ENCODE data around the gene TMEM245.

The TMEM245 gene

GRCh38 chr9:109134167-109134578 lies 14.4 kb upstream of the TMEM245 start:
- Histone ChIP-seq H3K4me1 (ENCODE audit: control insufficient read depth in 2 of 2, insufficient read depth in 1 of 2, low read depth in 1 of 2, low read length in 2 of 2) (no peaks in the 10 kb centered on the region), H3K27ac (replicated peaks; ENCODE audit: low read length) (no peak overlapping the region), H3K9ac (ENCODE audit: low read depth, low read length, poor library complexity) (no peak overlapping the region), H4K8ac (ENCODE audit: low read depth, low read length) (no peak overlapping the region), H3K18ac (ENCODE audit: low read length) (no peak overlapping the region), H3K27me3 (ENCODE audit: control insufficient read depth in 3 of 3, insufficient read depth in 3 of 3, low read depth in 1 of 3, low read length in 3 of 3) (peaks cover 0 to 8% (median 0%) of the 10 kb centered on the region in 3 experiments), H3K9me3 (replicated peaks in 1 of 2; ENCODE audit: control insufficient read depth in 2 of 2, insufficient read depth in 1 of 2, low read depth in 1 of 2, low read length in 2 of 2) (no peaks in the 10 kb centered on the region), H3K23ac (ENCODE audit: low read depth, low read length, poor library complexity) (no peak overlapping the region), H2AFZ (ENCODE audit: low read length) (no peak overlapping the region), H3K36me3 (replicated peaks in 1 of 2; ENCODE audit: control insufficient read depth in 2 of 2, insufficient read depth in 2 of 2, low read length in 2 of 2) (no peaks in the 10 kb centered on the region), H4K91ac (ENCODE audit: low read depth, low read length, poor library complexity) (no peak overlapping the region), H2BK12ac (ENCODE audit: low read length) (no peak overlapping the region), H3K4ac (ENCODE audit: low read length) (no peak overlapping the region), H3K79me1 (ENCODE audit: low read depth, low read length) (no peaks in the 10 kb centered on the region), H3K4me3 (ENCODE audit: low read length in 2 of 2) (no peak overlapping the region), H3K4me2 (ENCODE audit: insufficient read depth, low read length, poor library complexity, severe bottlenecking) (no peak overlapping the region), H2BK15ac (ENCODE audit: low read length) (no peak overlapping the region), H3K14ac (ENCODE audit: low read length) (no peak overlapping the region), H2AK5ac (ENCODE audit: low read depth, low read length) (no peak overlapping the region), H2BK120ac (ENCODE audit: low read depth, low read length) (no peak overlapping the region), H2BK5ac (ENCODE audit: low read length) (no peak overlapping the region)
- no peak for DNase-seq (ENCODE audit: low spot score)
- WGBS, 2 donors (ENCODE audit: extremely low coverage in 2 of 2, insufficient read length in 2 of 2, insufficient replicate concordance in 1 of 2) = no CpG with 5 or more reads among the region's 1 CpG

DNA sequence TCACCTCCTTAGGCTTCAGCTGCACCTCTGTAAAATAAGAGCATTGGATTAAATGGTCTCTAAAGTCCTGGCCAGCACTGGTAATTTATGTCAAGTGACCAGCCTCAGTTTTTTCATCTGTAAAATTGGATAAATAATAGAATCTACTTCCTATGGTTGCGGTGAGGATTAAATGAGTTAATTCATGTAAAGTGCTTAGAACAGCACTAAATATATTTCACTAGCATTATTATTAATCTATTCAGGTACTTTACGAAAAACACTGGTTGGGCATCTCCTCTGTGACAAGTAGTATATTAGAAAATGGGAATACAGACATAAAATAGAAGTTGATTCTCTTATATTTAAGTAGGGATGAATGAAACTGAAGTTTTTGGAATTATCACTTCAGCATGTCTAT lies 13.8 kb upstream of the TMEM245 start:
- WGBS, 2 donors (ENCODE audit: extremely low coverage in 2 of 2, insufficient read length in 2 of 2, insufficient replicate concordance in 1 of 2) = no CpG with 5 or more reads among the region's 2 CpGs
- H3K4me2 ChIP-seq (ENCODE audit: insufficient read depth, low read length, poor library complexity, severe bottlenecking) = no peak overlapping the region

GRCh38 chr9:109132567-109133021 lies 12.8 kb upstream of the TMEM245 start:
- no peak overlapping the region for H3K23ac ChIP-seq (ENCODE audit: low read depth, low read length, poor library complexity)
- no CpG with 5 or more reads among the region's 2 CpGs for WGBS, 2 donors (ENCODE audit: extremely low coverage in 2 of 2, insufficient read length in 2 of 2, insufficient replicate concordance in 1 of 2)
- H3K18ac ChIP-seq (ENCODE audit: low read length) = no peak overlapping the region
- no peak overlapping the region for H2BK120ac ChIP-seq (ENCODE audit: low read depth, low read length)
- no peak overlapping the region for H3K27ac ChIP-seq (replicated peaks; ENCODE audit: low read length)
- H2AFZ ChIP-seq (ENCODE audit: low read length) = no peak overlapping the region
- DNase-seq (ENCODE audit: low spot score) = no peak
- no peak overlapping the region for H2BK5ac ChIP-seq (ENCODE audit: low read length)
- no peaks in the 10 kb centered on the region for H3K79me1 ChIP-seq (ENCODE audit: low read depth, low read length)
- no peak overlapping the region for H3K14ac ChIP-seq (ENCODE audit: low read length)
- H3K4me1 ChIP-seq (ENCODE audit: control insufficient read depth in 2 of 2, insufficient read depth in 1 of 2, low read depth in 1 of 2, low read length in 2 of 2) = no peaks in the 10 kb centered on the region
- no peak overlapping the region for H3K4ac ChIP-seq (ENCODE audit: low read length)
- H2BK15ac ChIP-seq (ENCODE audit: low read length) = no peak overlapping the region
- H3K4me3 ChIP-seq (ENCODE audit: low read length in 2 of 2) = no peak overlapping the region
- H2AK5ac ChIP-seq (ENCODE audit: low read depth, low read length) = no peak overlapping the region
- no peak overlapping the region for H3K9ac ChIP-seq (ENCODE audit: low read depth, low read length, poor library complexity)
- no peak overlapping the region for H3K4me2 ChIP-seq (ENCODE audit: insufficient read depth, low read length, poor library complexity, severe bottlenecking)
- H3K9me3 ChIP-seq (replicated peaks in 1 of 2; ENCODE audit: control insufficient read depth in 2 of 2, insufficient read depth in 1 of 2, low read depth in 1 of 2, low read length in 2 of 2) = no peaks in the 10 kb centered on the region
- no peaks in the 10 kb centered on the region for H3K36me3 ChIP-seq (replicated peaks in 1 of 2; ENCODE audit: control insufficient read depth in 2 of 2, insufficient read depth in 2 of 2, low read length in 2 of 2)
- H4K8ac ChIP-seq (ENCODE audit: low read depth, low read length) = no peak overlapping the region
- H4K91ac ChIP-seq (ENCODE audit: low read depth, low read length, poor library complexity) = no peak overlapping the region
- H2BK12ac ChIP-seq (ENCODE audit: low read length) = no peak overlapping the region
- H3K27me3 ChIP-seq (ENCODE audit: control insufficient read depth in 3 of 3, insufficient read depth in 3 of 3, low read depth in 1 of 3, low read length in 3 of 3) = peaks cover 0 to 9% (median 0%) of the 10 kb centered on the region in 3 experiments

More for the DNA sequence above, 13.8 kb upstream of the TMEM245 start:
- Histone ChIP-seq H3K23ac (ENCODE audit: low read depth, low read length, poor library complexity) (no peak overlapping the region), H2AFZ (ENCODE audit: low read length) (no peak overlapping the region), H3K79me1 (ENCODE audit: low read depth, low read length) (no peaks in the 10 kb centered on the region), H3K27ac (replicated peaks; ENCODE audit: low read length) (no peak overlapping the region), H2BK15ac (ENCODE audit: low read length) (no peak overlapping the region), H3K14ac (ENCODE audit: low read length) (no peak overlapping the region), H2AK5ac (ENCODE audit: low read depth, low read length) (no peak overlapping the region), H3K9me3 (replicated peaks in 1 of 2; ENCODE audit: control insufficient read depth in 2 of 2, insufficient read depth in 1 of 2, low read depth in 1 of 2, low read length in 2 of 2) (no peaks in the 10 kb centered on the region), H4K91ac (ENCODE audit: low read depth, low read length, poor library complexity) (no peak overlapping the region), H3K36me3 (replicated peaks in 1 of 2; ENCODE audit: control insufficient read depth in 2 of 2, insufficient read depth in 2 of 2, low read length in 2 of 2) (no peaks in the 10 kb centered on the region), H3K9ac (ENCODE audit: low read depth, low read length, poor library complexity) (no peak overlapping the region), H3K4me3 (ENCODE audit: low read length in 2 of 2) (no peak overlapping the region), H3K4ac (ENCODE audit: low read length) (no peak overlapping the region), H3K27me3 (ENCODE audit: control insufficient read depth in 3 of 3, insufficient read depth in 3 of 3, low read depth in 1 of 3, low read length in 3 of 3) (peaks cover 0 to 8% (median 0%) of the 10 kb centered on the region in 3 experiments), H2BK12ac (ENCODE audit: low read length) (no peak overlapping the region), H2BK5ac (ENCODE audit: low read length) (no peak overlapping the region), H3K18ac (ENCODE audit: low read length) (no peak overlapping the region), H3K4me1 (ENCODE audit: control insufficient read depth in 2 of 2, insufficient read depth in 1 of 2, low read depth in 1 of 2, low read length in 2 of 2) (no peaks in the 10 kb centered on the region), H4K8ac (ENCODE audit: low read depth, low read length) (no peak overlapping the region), H2BK120ac (ENCODE audit: low read depth, low read length) (no peak overlapping the region)
- no peak for DNase-seq (ENCODE audit: low spot score)

GRCh38 chr9:109129470-109130197 lies 9.9 kb upstream of the TMEM245 start:
- Histone ChIP-seq H3K4me2 (ENCODE audit: insufficient read depth, low read length, poor library complexity, severe bottlenecking) (no peak overlapping the region), H2AK5ac (ENCODE audit: low read depth, low read length) (no peak overlapping the region), H2BK12ac (ENCODE audit: low read length) (no peak overlapping the region), H2AFZ (ENCODE audit: low read length) (no peak overlapping the region), H2BK15ac (ENCODE audit: low read length) (no peak overlapping the region), H3K27ac (replicated peaks; ENCODE audit: low read length) (no peak overlapping the region), H3K27me3 (ENCODE audit: control insufficient read depth in 3 of 3, insufficient read depth in 3 of 3, low read depth in 1 of 3, low read length in 3 of 3) (peaks cover 0 to 23% (median 0%) of the 10 kb centered on the region in 3 experiments), H4K91ac (ENCODE audit: low read depth, low read length, poor library complexity) (no peak overlapping the region), H3K14ac (ENCODE audit: low read length) (no peak overlapping the region), H2BK5ac (ENCODE audit: low read length) (no peak overlapping the region), H3K4me1 (ENCODE audit: control insufficient read depth in 2 of 2, insufficient read depth in 1 of 2, low read depth in 1 of 2, low read length in 2 of 2) (no peaks in the 10 kb centered on the region), H3K4ac (ENCODE audit: low read length) (no peak overlapping the region), H3K4me3 (ENCODE audit: low read length in 2 of 2) (no peak overlapping the region), H4K8ac (ENCODE audit: low read depth, low read length) (no peak overlapping the region), H3K9ac (ENCODE audit: low read depth, low read length, poor library complexity) (no peak overlapping the region), H3K79me1 (ENCODE audit: low read depth, low read length) (no peaks in the 10 kb centered on the region), H3K9me3 (replicated peaks in 1 of 2; ENCODE audit: control insufficient read depth in 2 of 2, insufficient read depth in 1 of 2, low read depth in 1 of 2, low read length in 2 of 2) (no peaks in the 10 kb centered on the region), H3K23ac (ENCODE audit: low read depth, low read length, poor library complexity) (no peak overlapping the region), H2BK120ac (ENCODE audit: low read depth, low read length) (no peak overlapping the region), H3K18ac (ENCODE audit: low read length) (no peak overlapping the region), H3K36me3 (replicated peaks in 1 of 2; ENCODE audit: control insufficient read depth in 2 of 2, insufficient read depth in 2 of 2, low read length in 2 of 2) (no peaks in the 10 kb centered on the region)
- WGBS, 2 donors (ENCODE audit: extremely low coverage in 2 of 2, insufficient read length in 2 of 2, insufficient replicate concordance in 1 of 2) = no CpG with 5 or more reads among the region's 6 CpGs
- no peak for DNase-seq (ENCODE audit: low spot score)

Data from neuronal stem cell (in vitro differentiated cells).